Activated naive CD8-positive, alpha-beta T cell treated with anti-CD3 and anti-CD28 coated beads, Interleukin-2, amount 10 ng/mL, durations not matched to agents 7 days and 5 days (primary cell): ENCODE results near the gene C1orf50. TPM values are rescaled to one million over a fixed set of nuclear protein-coding genes. Genes with fewer than 3 reads are reported as not detected.
"Not testable (repeated sequence)": the region's sequence is repeated elsewhere in the genome, so short reads cannot be mapped to it uniquely, and the experiment has no call there.

Experiments
- ATAC-seq: fragments of 150-1000 bp; cut with Tn5 transposase; one replicate; pipeline ENCODE4 v1.10.0; 2021; ENCODE audit warnings: low read depth, moderate library complexity
- POLR2A ChIA-PET: fragments of 350-600 bp; sonication (Branson Sonifier 250); formaldehyde crosslinking; loops from one replicate; lab custom pipeline; 2021; ENCODE audit warnings: antibody characterized with exemption; lab: Charles Lee
- DNase-seq: peaks from one replicate; pipeline ENCODE4 v3.0.0; 2021
- H3K27ac Mint-ChIP-seq: one replicate; pipeline ENCODE4 v1.8.0; 2022; ENCODE audit warnings: mild to moderate bottlenecking, mixed read lengths
- H3K27me3 Mint-ChIP-seq: one replicate; pipeline ENCODE4 v1.8.0; 2022; ENCODE audit warnings: mild to moderate bottlenecking, moderate library complexity, mixed read lengths
- H3K36me3 Mint-ChIP-seq: one replicate; pipeline ENCODE4 v1.8.0; 2021; ENCODE audit warnings: mild to moderate bottlenecking, mixed read lengths
- H3K4me1 Mint-ChIP-seq: one replicate; pipeline ENCODE4 v1.8.0; 2021; ENCODE audit warnings: mixed read lengths
- H3K4me3 Mint-ChIP-seq: one replicate; pipeline ENCODE4 v1.8.0; 2022; ENCODE audit warnings: mild to moderate bottlenecking, moderate library complexity, mixed read lengths
- H3K9me3 Mint-ChIP-seq: one replicate; pipeline ENCODE4 v1.8.0; 2021; ENCODE audit warnings: mixed read lengths
- total RNA-seq, 2 experiments: library from RNA; stranded (reverse); gene quantifications; one replicate each; pipeline ENCODE4 v1.2.3, GENCODE V29; 2021

C1orf50 gene
- total RNA-seq, 2 experiments from 2014 or later, result 10.4 to 10.9 TPM

DNA sequence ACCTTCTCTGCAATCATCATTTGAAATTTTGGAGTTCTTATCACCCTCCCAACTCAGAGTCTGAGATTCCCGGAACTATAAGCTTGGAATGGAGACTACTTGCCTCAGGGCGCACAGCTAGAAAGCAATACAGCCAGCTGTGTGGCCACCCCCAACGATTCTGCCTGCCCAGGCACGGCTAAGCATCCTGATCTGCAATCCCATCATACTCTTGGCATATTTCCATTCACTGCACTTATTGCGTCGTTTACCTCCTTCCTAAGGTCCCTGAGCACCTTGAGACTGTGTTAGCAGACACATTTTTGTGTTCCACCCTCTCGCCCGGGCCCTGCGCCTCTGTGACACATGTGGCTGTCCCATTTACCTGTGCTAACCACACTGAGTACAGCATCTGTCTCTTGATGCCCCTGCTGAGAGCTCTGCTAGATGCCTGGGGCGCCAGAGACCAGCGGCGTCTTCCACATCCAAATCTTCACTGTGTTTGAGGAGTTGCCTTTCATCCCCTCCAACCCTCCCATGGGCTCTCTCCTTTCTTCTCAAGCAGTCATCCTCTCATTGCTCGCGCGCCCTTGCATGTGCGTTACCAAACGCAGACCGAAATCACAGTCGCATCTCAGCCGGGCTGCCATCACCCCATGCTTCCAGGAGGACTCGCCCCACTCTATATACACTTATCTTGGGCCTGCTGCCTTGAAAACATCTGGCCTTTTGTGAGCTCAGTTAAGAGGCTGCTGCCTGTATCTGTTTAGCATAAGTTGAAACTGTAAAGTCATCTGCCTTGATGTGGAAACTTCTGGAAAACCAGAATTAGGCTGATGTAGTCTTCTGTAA is 23.5 kb upstream of the C1orf50 start:
- no peak overlapping the region for H3K27ac Mint-ChIP-seq
- peaks cover 3% of the 10 kb centered on the region for H3K27me3 Mint-ChIP-seq
- POLR2A ChIA-PET, result no interaction called here
- H3K4me3 Mint-ChIP-seq, result no peak overlapping the region
- H3K4me1 Mint-ChIP-seq, result no peaks in the 10 kb centered on the region
- DNase-seq (no peak), ATAC-seq (no peak)
- H3K9me3 Mint-ChIP-seq, result no peaks in the 10 kb centered on the region
- H3K36me3 Mint-ChIP-seq, result no peaks in the 10 kb centered on the region

GRCh38 chr1:42744148-42744413 is 23.0 kb upstream of the C1orf50 start:
- Mint-ChIP-seq H3K4me3 (no peak overlapping the region), H3K36me3 (no peaks in the 10 kb centered on the region), H3K4me1 (no peaks in the 10 kb centered on the region), H3K27me3 (peaks cover 3% of the 10 kb centered on the region), H3K9me3 (no peaks in the 10 kb centered on the region), H3K27ac (no peak overlapping the region)
- ATAC-seq (no peak), DNase-seq (no peak)
- POLR2A ChIA-PET, result no interaction called here

DNA sequence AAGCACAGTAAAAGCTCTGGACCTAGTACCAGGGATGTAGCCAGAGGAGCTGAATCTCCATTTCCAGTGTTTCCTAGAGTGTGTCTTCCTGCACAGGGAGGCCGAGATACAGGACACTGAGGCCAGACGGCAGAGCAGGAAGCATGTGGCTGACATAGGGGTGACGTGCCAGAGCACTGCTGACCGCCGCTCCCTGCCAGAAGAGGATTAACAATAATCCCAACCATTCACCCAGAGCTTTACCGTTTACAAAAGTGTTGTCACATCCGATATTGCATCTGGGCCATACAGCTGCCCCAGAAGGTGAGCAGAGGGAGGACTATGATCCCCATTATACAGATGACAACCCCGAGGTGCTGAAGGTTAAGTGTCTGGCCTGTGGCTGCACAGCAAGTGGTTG is 21.2 kb upstream of the C1orf50 start:
- no peak for DNase-seq
- H3K27ac Mint-ChIP-seq, result no peak overlapping the region
- peaks cover 3% of the 10 kb centered on the region for H3K27me3 Mint-ChIP-seq
- no peaks in the 10 kb centered on the region for H3K4me1 Mint-ChIP-seq
- H3K36me3 Mint-ChIP-seq, result peaks cover 10% of the 10 kb centered on the region
- no peak overlapping the region for H3K4me3 Mint-ChIP-seq
- H3K9me3 Mint-ChIP-seq, result no peaks in the 10 kb centered on the region
- no peak for ATAC-seq
- POLR2A ChIA-PET, result interaction anchor here (1.5 kb wide), 1 partner anchor 21 kb away, joined by 4 read pairs; the partner anchor contains the start of genes C1orf50 and P3H1

DNA sequence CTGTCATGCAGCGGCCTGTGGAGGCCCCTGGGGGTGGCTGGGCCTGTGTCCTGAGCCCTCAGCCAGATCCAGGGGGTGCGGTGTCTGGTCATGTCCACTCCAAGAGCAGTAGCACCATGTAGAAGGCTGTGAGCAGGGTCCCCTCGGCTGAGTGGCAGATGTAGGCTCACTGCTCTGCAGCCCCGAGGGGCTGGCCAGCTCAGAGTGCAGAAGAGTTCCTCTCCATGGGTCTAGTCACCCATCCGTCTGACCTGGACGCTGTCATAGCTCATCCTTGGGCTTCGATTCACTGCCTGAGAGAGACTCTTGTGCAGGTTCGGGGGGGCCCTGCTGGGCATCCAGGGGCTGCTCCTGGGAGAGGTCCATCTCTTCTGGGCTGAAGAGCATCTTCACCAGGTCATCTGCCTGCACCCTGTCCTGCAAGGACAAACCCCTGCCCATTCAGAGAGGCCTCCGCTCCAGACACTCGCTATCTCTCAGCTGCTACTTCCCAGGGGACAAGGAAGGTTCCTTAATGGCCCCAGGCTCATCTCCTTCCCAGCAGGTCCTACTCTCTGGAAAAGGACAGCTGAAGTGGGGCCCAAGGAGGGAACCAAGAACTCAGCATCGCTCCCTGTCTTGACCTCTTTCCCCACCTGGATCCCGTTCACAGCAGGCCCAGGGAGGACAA is 20.5 kb upstream of the C1orf50 start:
- H3K4me3 Mint-ChIP-seq, result no peak overlapping the region
- POLR2A ChIA-PET, result interaction anchor here (1.5 kb wide), 1 partner anchor 20 kb away, joined by 4 read pairs; the partner anchor contains the start of genes C1orf50 and P3H1
- DNase-seq (no peak), ATAC-seq (no peak)
- H3K36me3 Mint-ChIP-seq, result peaks cover 11% of the 10 kb centered on the region
- H3K27ac Mint-ChIP-seq, result no peak overlapping the region
- H3K27me3 Mint-ChIP-seq, result peaks cover 3% of the 10 kb centered on the region
- H3K4me1 Mint-ChIP-seq, result no peaks in the 10 kb centered on the region
- H3K9me3 Mint-ChIP-seq, result no peaks in the 10 kb centered on the region

GRCh38 chr1:42747125-42747524 is 19.9 kb upstream of the C1orf50 start:
- POLR2A ChIA-PET, result interaction anchor here (1.5 kb wide), 1 partner anchor 20 kb away, joined by 4 read pairs; the partner anchor contains the start of genes C1orf50 and P3H1
- H3K27me3 Mint-ChIP-seq, result peaks cover 3% of the 10 kb centered on the region
- no peaks in the 10 kb centered on the region for H3K4me1 Mint-ChIP-seq
- ATAC-seq (no peak), DNase-seq (peak; percentile 58)
- H3K4me3 Mint-ChIP-seq, result no peak overlapping the region
- H3K27ac Mint-ChIP-seq, result no peak overlapping the region
- no peaks in the 10 kb centered on the region for H3K9me3 Mint-ChIP-seq
- peaks cover 16% of the 10 kb centered on the region for H3K36me3 Mint-ChIP-seq

DNA sequence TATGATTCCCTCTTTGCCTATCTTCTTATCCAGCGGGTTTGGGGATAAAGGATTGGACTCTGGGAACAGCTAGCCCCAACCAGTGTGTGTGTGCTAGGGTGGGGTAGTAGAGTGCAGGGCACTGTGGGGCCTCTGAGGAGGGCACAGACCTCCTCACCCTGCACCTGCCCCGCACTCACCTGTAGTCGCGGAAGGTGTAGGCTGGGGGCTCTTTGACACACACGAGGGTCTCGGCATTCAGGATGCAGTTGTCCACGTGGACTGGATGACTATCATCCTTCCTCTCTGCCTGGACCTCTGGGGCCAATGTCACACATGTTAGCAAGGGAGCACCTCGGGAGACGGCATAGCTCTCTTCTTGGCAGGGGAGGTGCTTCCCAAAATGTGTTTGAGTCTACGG is 19.0 kb upstream of the C1orf50 start:
- Mint-ChIP-seq H3K27me3 (peaks cover 3% of the 10 kb centered on the region), H3K4me3 (no peak overlapping the region), H3K27ac (no peak overlapping the region), H3K4me1 (no peaks in the 10 kb centered on the region), H3K9me3 (no peaks in the 10 kb centered on the region), H3K36me3 (peaks cover 24% of the 10 kb centered on the region)
- POLR2A ChIA-PET, result no interaction called here
- ATAC-seq, result no peak
- no peak for DNase-seq

- Mint-ChIP-seq H3K9me3 (no peaks in the 10 kb centered on the region), H3K4me1 (no peaks in the 10 kb centered on the region), H3K27me3 (peaks cover 2% of the 10 kb centered on the region), H3K4me3 (no peak overlapping the region), H3K27ac (peak overlapping the region; percentile 59), H3K36me3 (peaks cover 26% of the 10 kb centered on the region)
- DNase-seq (no peak), ATAC-seq (no peak)
- POLR2A ChIA-PET, result interaction anchor here (1.0 kb wide), 1 partner anchor 24 kb away, joined by 4 read pairs; no protein-coding TSS in a partner anchor
These were observed 18.3 kb upstream of the C1orf50 start for GRCh38 chr1:42748461-42749410.

DNA sequence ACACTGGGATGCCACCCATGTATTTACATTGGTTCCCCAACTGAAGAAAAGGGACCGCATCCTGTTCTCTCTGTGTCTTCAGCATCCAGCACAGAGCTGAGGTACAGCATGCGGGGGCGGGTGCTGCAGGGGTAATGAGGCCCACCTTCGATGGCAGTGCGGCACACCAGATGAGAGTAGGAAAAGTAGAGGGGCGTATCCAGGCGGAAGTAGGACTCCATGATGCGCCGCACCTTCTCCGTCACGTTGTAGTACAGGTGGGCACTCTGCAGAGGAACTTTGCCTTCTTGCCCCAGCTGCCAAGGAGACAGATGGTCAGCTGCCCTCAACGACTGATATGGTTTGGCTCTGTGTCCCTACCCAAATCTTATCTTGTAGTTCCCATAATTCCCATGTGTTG is 17.0 kb upstream of the C1orf50 start:
- Mint-ChIP-seq H3K4me1 (no peaks in the 10 kb centered on the region), H3K36me3 (peaks cover 34% of the 10 kb centered on the region), H3K4me3 (no peak overlapping the region), H3K27ac (no peak overlapping the region), H3K9me3 (no peaks in the 10 kb centered on the region), H3K27me3 (no peaks in the 10 kb centered on the region)
- ATAC-seq (no peak), DNase-seq (no peak)
- POLR2A ChIA-PET, result interaction anchor here (1.0 kb wide), 1 partner anchor 25 kb away, joined by 4 read pairs; no protein-coding TSS in a partner anchor

- POLR2A ChIA-PET, H3K4me1 Mint-ChIP-seq, H3K27me3 Mint-ChIP-seq, ATAC-seq, H3K4me3 Mint-ChIP-seq, H3K27ac Mint-ChIP-seq, H3K9me3 Mint-ChIP-seq, DNase-seq: not testable (repeated sequence)
- peaks cover 43% of the 10 kb centered on the region for H3K36me3 Mint-ChIP-seq
These were observed 15.5 kb upstream of the C1orf50 start for GRCh38 chr1:42751511-42752070.

DNA sequence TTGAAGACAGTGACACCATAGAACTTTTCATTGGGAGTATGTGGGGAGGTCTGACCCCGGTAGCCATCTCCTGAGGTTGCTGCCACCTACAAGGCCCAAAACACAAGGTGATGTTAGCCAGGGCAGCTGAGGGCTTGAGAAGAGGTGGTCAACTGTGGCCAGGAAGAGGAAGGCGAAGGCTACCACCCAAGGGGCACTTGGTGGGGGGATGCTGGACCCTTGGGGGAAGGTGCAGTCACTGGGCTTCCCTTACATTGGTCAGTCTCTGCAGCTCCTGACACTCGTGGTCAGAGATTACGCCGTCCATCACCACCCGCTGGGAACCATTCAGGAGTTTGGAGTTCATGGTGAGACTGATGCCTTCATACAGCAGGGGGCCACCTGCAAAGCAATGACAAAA is 14.8 kb upstream of the C1orf50 start:
- ATAC-seq (no peak), DNase-seq (no peak)
- Mint-ChIP-seq H3K27ac (no peak overlapping the region), H3K9me3 (no peaks in the 10 kb centered on the region), H3K4me3 (no peak overlapping the region), H3K36me3 (peaks cover 46% of the 10 kb centered on the region), H3K4me1 (no peaks in the 10 kb centered on the region), H3K27me3 (no peaks in the 10 kb centered on the region)
- POLR2A ChIA-PET, result interaction anchor here (1.1 kb wide), 1 partner anchor 14 kb away, joined by 3 read pairs; the partner anchor contains the start of genes C1orf50 and P3H1

DNA sequence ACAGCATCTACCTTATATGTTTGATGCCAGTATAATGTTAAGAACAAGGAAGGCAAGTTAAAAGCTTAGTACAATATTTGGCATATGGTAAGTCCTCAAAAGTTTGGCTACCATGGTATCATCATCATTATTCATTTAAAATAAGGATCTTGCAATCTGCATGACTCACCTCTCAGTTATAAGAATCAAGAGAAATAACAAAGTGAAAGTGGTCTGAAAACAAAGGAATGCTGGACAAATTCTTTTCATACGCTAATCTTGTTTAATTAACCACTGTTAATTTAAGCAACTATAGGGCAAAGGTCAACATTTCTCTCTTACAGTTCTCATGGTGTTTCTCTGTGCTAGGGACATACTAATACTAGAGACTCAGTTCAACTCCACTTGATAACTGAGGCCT is 14.0 kb upstream of the C1orf50 start:
- Mint-ChIP-seq H3K27ac (no peak overlapping the region), H3K4me3 (no peak overlapping the region), H3K36me3 (peaks cover 50% of the 10 kb centered on the region), H3K27me3 (no peaks in the 10 kb centered on the region), H3K4me1 (no peaks in the 10 kb centered on the region), H3K9me3 (no peaks in the 10 kb centered on the region)
- ATAC-seq, result no peak
- DNase-seq, result no peak
- POLR2A ChIA-PET, result interaction anchor here (1.1 kb wide), 1 partner anchor 14 kb away, joined by 3 read pairs; the partner anchor contains the start of genes C1orf50 and P3H1

- Mint-ChIP-seq H3K4me1 (no peaks in the 10 kb centered on the region), H3K4me3 (no peak overlapping the region), H3K27ac (no peak overlapping the region), H3K9me3 (no peaks in the 10 kb centered on the region), H3K27me3 (no peaks in the 10 kb centered on the region), H3K36me3 (peaks cover 32% of the 10 kb centered on the region)
- no peak for ATAC-seq
- no peak for DNase-seq
- POLR2A ChIA-PET, result interaction anchor here (2.7 kb wide), 1 partner anchor 9 kb away, joined by 12 read pairs; the partner anchor contains the start of genes C1orf50 and P3H1
These were observed 9.8 kb upstream of the C1orf50 start for GRCh38 chr1:42756956-42757891.
